ENCODE measurements around the gene COL4A6.

DNA sequence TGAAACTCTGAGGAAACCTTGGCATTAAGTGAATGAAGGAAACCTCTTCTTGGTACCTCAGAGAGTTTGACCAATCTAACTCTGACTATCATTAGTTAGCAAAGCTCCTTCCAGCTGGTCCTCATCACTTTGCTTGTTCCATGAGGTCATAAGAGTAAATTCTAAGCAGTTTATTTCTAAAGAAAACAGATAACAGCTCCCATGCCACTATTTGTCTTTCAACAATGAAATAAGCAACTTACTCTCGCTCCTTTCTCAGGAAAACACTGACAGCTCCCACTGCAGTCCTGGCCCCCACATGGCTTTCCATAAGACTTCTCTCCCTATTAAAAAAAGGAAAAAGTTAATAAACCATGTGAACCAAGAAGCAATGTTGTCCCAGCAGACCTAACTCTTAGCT, 127.7 kb downstream of the COL4A6 start:
- TF ChIP-seq, protein P1, sequence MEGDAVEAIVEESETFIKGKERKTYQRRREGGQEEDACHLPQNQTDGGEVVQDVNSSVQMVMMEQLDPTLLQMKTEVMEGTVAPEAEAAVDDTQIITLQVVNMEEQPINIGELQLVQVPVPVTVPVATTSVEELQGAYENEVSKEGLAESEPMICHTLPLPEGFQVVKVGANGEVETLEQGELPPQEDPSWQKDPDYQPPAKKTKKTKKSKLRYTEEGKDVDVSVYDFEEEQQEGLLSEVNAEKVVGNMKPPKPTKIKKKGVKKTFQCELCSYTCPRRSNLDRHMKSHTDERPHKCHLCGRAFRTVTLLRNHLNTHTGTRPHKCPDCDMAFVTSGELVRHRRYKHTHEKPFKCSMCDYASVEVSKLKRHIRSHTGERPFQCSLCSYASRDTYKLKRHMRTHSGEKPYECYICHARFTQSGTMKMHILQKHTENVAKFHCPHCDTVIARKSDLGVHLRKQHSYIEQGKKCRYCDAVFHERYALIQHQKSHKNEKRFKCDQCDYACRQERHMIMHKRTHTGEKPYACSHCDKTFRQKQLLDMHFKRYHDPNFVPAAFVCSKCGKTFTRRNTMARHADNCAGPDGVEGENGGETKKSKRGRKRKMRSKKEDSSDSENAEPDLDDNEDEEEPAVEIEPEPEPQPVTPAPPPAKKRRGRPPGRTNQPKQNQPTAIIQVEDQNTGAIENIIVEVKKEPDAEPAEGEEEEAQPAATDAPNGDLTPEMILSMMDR (conservative IDR thresholded peaks at IDR 0.05), result no peak
- no peak for TF ChIP-seq ZFX (IDR thresholded peaks at IDR 0.05)

Data from C4-2B (cell line).